Left ventricle myocardium inferior (tissue), 1 donor: ENCODE results near the gene AJM1. TPM values are rescaled to one million over a fixed set of nuclear protein-coding genes. Genes with fewer than 3 reads are reported as not detected.
"Not testable (repeated sequence)": the region's sequence is repeated elsewhere in the genome, so short reads cannot be mapped to it uniquely, and the experiment has no call there.

Source experiments
- DNase-seq: peaks from one replicate; pipeline ENCODE4 v3.0.0-alpha.2; 2020
- H3K27ac ChIP-seq: fragments of 200-600 bp; replicated peaks from 2 replicates; pipeline ENCODE4 v1.8.0; 2021
- H3K27me3 ChIP-seq: fragments of 200-600 bp; 2 replicates; pipeline ENCODE4 v1.8.0; 2021; ENCODE audit warnings: low read depth
- H3K36me3 ChIP-seq: fragments of 200-600 bp; 2 replicates; pipeline ENCODE4 v1.8.0; 2021
- H3K4me1 ChIP-seq: fragments of 200-600 bp; 2 replicates; pipeline ENCODE4 v1.8.0; 2021
- H3K4me3 ChIP-seq: fragments of 200-600 bp; 2 replicates; pipeline ENCODE4 v1.8.0; 2021; ENCODE audit warnings: mild to moderate bottlenecking, moderate library complexity
- H3K9me3 ChIP-seq: fragments of 200-600 bp; replicated peaks from 2 replicates; pipeline ENCODE4 v1.8.0; 2021
- CTCF ChIP-seq: fragments of 200-600 bp; IDR thresholded peaks from 2 replicates; pipeline ENCODE4 v1.8.0; 2021; ENCODE audit warnings: antibody characterized with exemption, mild to moderate bottlenecking, borderline replicate concordance
- intact Hi-C: fragments of 100-400 bp; cut with micrococcal nuclease; formaldehyde crosslinking; loops from one replicate; pipeline ENCODE4 v1.11.0; 2022
- total RNA-seq: library from RNA; stranded (reverse); fragmentation: NEBNext Ultra II Directional; extraction: Animal tissue kit (Norgen Biotek cat#: 25700); gene quantifications from one replicate; pipeline ENCODE4 v1.2.1, GENCODE V29; 2021
- donor health status: DM: no; HTN: yes; CAD: no; lungs with severe emphysema.

Gene AJM1
- total RNA-seq, 1 donor from 2014 or later = 7.7 TPM

GRCh38 chr9:136881691-136882108 is 39.4 kb downstream of the AJM1 start:
- Histone ChIP-seq H3K4me1 (peaks cover 27% of the 10 kb centered on the region), H3K9me3 (no peaks in the 10 kb centered on the region), H3K27me3 (no peaks in the 10 kb centered on the region), H3K4me3 (peak overlapping the region; percentile 14), H3K27ac (peak overlapping the region; percentile 53), H3K36me3 (no peaks in the 10 kb centered on the region)
- no peak for DNase-seq
- intact Hi-C loops = loop anchor here (10.0 kb wide), 1 partner anchor 53 kb away; no protein-coding TSS in a partner anchor
- TF ChIP-seq CTCF = no peak

GRCh38 chr9:136882109-136882946 is 40.0 kb downstream of the AJM1 start:
- Histone ChIP-seq H3K27me3 (no peaks in the 10 kb centered on the region), H3K4me3 (peak overlapping the region; percentile 14), H3K4me1 (peaks cover 33% of the 10 kb centered on the region), H3K27ac (peak overlapping the region; percentile 53), H3K9me3 (no peaks in the 10 kb centered on the region), H3K36me3 (no peaks in the 10 kb centered on the region)
- TF ChIP-seq CTCF = no peak
- no peak for DNase-seq
- intact Hi-C loops = loop anchor here (10.0 kb wide), 1 partner anchor 52 kb away; no protein-coding TSS in a partner anchor

DNA sequence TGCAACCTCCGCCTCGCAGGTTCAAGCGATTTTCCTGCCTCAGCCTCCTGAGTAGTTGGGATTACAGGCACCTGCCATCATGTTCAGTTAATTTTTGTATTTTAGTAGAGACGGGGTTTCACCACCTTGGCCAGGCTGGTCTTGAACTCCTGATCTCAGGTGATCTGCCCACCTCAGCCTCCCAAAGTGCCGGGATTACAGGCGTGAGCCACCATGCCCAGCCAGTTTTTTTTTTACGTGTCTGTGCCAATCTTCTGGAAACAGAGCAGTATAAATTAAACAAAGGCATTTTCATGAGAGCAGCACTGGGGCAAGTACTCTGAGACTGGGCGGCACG is 40.6 kb downstream of the AJM1 start:
- peaks cover 39% of the 10 kb centered on the region for H3K4me1 ChIP-seq
- H3K27me3 ChIP-seq, H3K36me3 ChIP-seq, H3K27ac ChIP-seq, H3K9me3 ChIP-seq, H3K4me3 ChIP-seq, DNase-seq: not testable (repeated sequence)
- intact Hi-C loops = loop anchor here (10.0 kb wide), 1 partner anchor 52 kb away; no protein-coding TSS in a partner anchor

GRCh38 chr9:136883670-136884069 is 41.4 kb downstream of the AJM1 start:
- DNase-seq, H3K27me3 ChIP-seq, H3K9me3 ChIP-seq, H3K27ac ChIP-seq, H3K4me3 ChIP-seq, H3K36me3 ChIP-seq: not testable (repeated sequence)
- intact Hi-C loops = loop anchor here (10.0 kb wide), 1 partner anchor 51 kb away; no protein-coding TSS in a partner anchor
- peaks cover 44% of the 10 kb centered on the region for H3K4me1 ChIP-seq

DNA sequence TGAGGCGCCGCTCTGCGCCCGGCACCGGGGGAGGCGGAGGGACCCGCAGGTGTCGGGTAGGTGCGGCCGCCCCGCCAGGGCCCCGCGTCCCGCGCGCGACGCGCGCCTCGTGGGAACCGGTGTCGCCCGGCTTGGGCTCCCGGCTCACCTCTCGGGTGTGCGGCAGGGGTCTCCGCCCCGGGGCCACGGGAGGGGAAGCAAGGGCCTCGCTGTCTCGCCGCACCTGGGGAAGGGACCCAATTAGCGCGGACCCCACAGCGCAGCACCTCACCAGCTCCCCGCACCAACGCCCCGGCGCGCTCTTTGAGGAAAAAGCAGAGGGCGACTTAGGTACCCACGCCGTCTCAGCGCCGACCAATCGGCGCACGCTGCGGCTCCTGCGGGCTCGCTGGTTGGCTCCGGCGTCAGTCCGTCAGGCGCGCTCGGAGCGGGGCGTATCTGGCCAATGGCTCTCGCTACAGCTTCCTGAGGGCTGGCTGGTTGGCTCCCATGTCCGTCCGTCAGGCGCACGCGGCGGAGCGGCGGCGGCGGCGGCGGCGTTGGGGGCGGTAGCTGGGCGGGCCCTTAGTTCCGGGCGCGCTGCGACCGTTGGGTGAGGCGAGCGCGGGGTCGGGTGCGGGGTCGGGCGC is 43.8 kb downstream of the AJM1 start, which contains the start of gene TRAF2:
Gene TRAF2 (plus strand): TSS at position 567 of the 629 bp plus-strand sequence. CDS start 12,225 bp downstream, outside the sequence.
- peaks cover 44% of the 10 kb centered on the region for H3K4me1 ChIP-seq
- no peak for TF ChIP-seq CTCF
- H3K27ac ChIP-seq = peak within 1 kb of the TSS; percentile 85
- peak within 1 kb of the TSS; percentile 99 for H3K4me3 ChIP-seq
- H3K36me3 ChIP-seq = peaks cover 9% of the 10 kb centered on the region
- peak; percentile 99 for DNase-seq
- intact Hi-C loops = loop anchor here (10.0 kb wide), 1 partner anchor 49 kb away; no protein-coding TSS in a partner anchor
- no peaks in the 10 kb centered on the region for H3K9me3 ChIP-seq
- H3K27me3 ChIP-seq = no peaks in the 10 kb centered on the region

DNA sequence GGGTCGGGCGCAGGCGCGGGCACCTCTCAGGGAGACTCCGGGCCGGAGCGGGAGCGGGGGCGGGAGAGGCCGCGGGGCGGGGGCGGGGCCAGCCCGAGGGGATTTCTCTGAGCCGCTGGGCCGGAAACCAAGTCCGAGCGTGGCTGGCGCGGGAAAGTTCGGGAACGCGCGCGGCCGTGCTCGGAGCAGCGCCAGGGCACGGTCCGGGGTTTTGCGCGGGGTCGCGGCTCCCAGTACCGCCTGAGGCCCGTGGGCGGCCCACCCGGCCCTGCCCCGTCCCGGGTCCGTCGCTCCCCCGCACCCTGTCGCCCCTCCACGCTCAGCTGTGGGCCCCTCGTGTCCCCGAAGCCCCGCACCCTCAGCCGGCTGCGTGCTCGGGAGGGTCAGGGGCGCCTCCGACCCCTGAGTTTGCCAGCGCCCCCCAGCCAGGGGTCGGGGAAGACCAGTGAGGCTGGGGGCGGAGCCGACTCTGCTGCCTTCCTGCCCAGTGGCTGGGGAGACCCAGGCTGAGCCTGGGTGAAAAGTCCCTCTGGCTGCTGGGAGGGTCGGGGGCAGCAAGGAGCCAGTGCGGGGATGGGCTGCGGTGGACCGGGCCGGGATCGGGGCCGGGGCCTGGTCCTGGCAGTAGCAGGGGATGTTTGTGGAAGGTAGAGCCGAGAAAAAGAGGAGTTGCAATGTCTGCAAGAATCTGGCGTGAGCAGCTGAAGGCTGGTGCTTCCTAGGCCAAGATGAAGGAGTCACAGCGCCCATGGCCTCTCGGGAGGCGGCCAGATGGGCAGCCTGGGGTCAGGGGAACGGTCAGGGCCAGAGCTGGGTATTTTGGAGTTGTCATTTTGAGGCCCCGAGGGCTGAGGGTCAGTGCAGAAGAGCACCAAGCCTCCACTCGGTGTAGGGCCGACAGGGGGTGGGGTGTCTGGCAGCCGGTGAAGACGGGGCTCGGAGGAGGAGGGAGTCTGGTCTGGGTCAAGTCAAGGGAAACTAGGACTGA is 44.6 kb downstream of the AJM1 start:
- intact Hi-C loops = loop anchor here (10.0 kb wide), 1 partner anchor 48 kb away; no protein-coding TSS in a partner anchor
- TF ChIP-seq CTCF = no peak
- no peak for DNase-seq
- peaks cover 15% of the 10 kb centered on the region for H3K36me3 ChIP-seq
- peak overlapping the region; percentile 99 for H3K4me3 ChIP-seq
- no peaks in the 10 kb centered on the region for H3K27me3 ChIP-seq
- no peaks in the 10 kb centered on the region for H3K9me3 ChIP-seq
- peak overlapping the region; percentile 85 for H3K27ac ChIP-seq
- H3K4me1 ChIP-seq = peaks cover 37% of the 10 kb centered on the region
